Caco-2 (cell line): ENCODE data around the gene SULT1C4. TPM values are rescaled to one million over a fixed set of nuclear protein-coding genes. Genes with fewer than 3 reads are reported as not detected.

Experiments
- BruUV-seq: library from RNA; stranded (reverse); fragments of 400-500 nt; replicated peaks from 2 replicates; lab custom pipeline; 2021; lab: Mats Ljungman, UMichigan
- CTCF ChIA-PET: fragments of 300-600 bp; sonication (Branson Sonifier 250); formaldehyde crosslinking; loops from one replicate; lab custom pipeline; 2022; ENCODE audit warnings: antibody characterized with exemption; lab: Charles Lee
- POLR2A ChIA-PET: fragments of 300-600 bp; sonication (Branson Sonifier 250); formaldehyde crosslinking; loops from one replicate; lab custom pipeline; 2022; ENCODE audit warnings: antibody characterized with exemption; lab: Charles Lee
- DNase-seq, 2 experiments: peaks; one replicate each; pipeline versions ENCODE4 v3.0.0 to v3.0.0-alpha.2; 2020 to 2022
- H3K27me3 ChIP-seq: replicated peaks from 2 replicates; pipeline ENCODE4 v1.6.0; 2011; ENCODE audit warnings: low read length; ENCODE audit not compliant: control insufficient read depth, insufficient read depth
- H3K36me3 ChIP-seq: 2 replicates; pipeline ENCODE4 v1.5.1; 2011; ENCODE audit warnings: low read length; ENCODE audit not compliant: control insufficient read depth, insufficient read depth
- H3K4me1 ChIP-seq: fragments of 250-450 bp; sonication (Bioruptor Pico); 2 replicates; pipeline ENCODE4 v1.5.1; 2020; ENCODE audit warnings: mild to moderate bottlenecking
- H3K4me3 ChIP-seq: 2 replicates; pipeline ENCODE4 v1.5.1; 2011; ENCODE audit warnings: low read depth, mild to moderate bottlenecking, control low read depth, low read length
- H3K9me3 ChIP-seq: fragments of 250-450 bp; sonication (Bioruptor Pico); 2 replicates; pipeline ENCODE4 v1.5.1; 2020; ENCODE audit warnings: mild to moderate bottlenecking, moderate library complexity
- H3K27ac Mint-ChIP-seq: one replicate; pipeline ENCODE4 v1.8.0; 2022; ENCODE audit warnings: mixed read lengths; ENCODE audit not compliant: unreplicated experiment
- H3K27me3 Mint-ChIP-seq: one replicate; pipeline ENCODE4 v1.8.0; 2022; ENCODE audit warnings: mixed read lengths; ENCODE audit not compliant: insufficient read depth, unreplicated experiment
- H3K36me3 Mint-ChIP-seq: one replicate; pipeline ENCODE4 v1.8.0; 2022; ENCODE audit warnings: mild to moderate bottlenecking, mixed read lengths; ENCODE audit not compliant: insufficient read depth, unreplicated experiment
- H3K4me1 Mint-ChIP-seq: one replicate; pipeline ENCODE4 v1.8.0; 2022; ENCODE audit warnings: low read depth, mixed read lengths; ENCODE audit not compliant: unreplicated experiment
- H3K4me3 Mint-ChIP-seq: one replicate; pipeline ENCODE4 v1.8.0; 2022; ENCODE audit warnings: mild to moderate bottlenecking, moderate library complexity, mixed read lengths; ENCODE audit not compliant: unreplicated experiment
- H3K9me3 Mint-ChIP-seq: one replicate; pipeline ENCODE4 v1.8.0; 2022; ENCODE audit warnings: mixed read lengths; ENCODE audit not compliant: unreplicated experiment
- intact Hi-C: fragments of 100-400 bp; cut with micrococcal nuclease; formaldehyde crosslinking; loops from one replicate; pipeline ENCODE4 v1.10.0; 2022; ENCODE audit not compliant: unreplicated experiment
- total RNA-seq: library from RNA; stranded (reverse); gene quantifications from 2 replicates; pipeline ENCODE4 v1.2.3, GENCODE V29; 2022
- TF ChIP-seq, protein P1 (sequence below), 2 experiments: fragments of 200-600 bp in 1 of 2; IDR thresholded peaks; 1 replicate in 1 of 2; 2 replicates in 1 of 2; pipeline versions ENCODE4 v1.5.1 to v1.8.0; 2011 to 2022; ENCODE audit warnings: antibody characterized with exemption in 1 of 2, control low read depth in 1 of 2, inconsistent platforms in 1 of 2, low read depth in 1 of 2, low read length in 1 of 2, mild to moderate bottlenecking in 1 of 2, moderate library complexity in 1 of 2; ENCODE audit not compliant: insufficient read depth in 1 of 2, severe bottlenecking in 1 of 2, unreplicated experiment in 1 of 2

SULT1C4 gene
- total RNA-seq, 1 experiment from 2014 or later: 4.0 TPM

DNA sequence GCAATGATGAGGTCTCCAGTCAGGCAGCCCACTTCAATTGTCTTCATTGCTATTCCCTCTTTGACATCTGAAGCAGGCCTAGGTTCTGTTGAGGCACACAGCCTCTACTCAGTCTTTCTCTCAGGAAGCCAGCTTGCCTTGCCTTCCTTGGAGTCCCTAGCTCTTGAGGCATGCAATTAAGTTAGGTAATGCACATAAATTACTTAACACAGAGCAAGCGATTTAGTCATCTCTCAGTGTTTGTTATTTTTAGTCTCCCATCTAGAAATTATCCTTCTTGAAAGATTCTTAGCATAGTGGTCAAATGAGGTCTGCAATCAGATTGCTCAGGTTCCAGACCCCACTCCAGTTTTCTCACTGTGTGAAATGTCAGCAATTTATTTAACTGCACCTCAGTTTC is 32.0 kb downstream of the SULT1C4 start:
- Mint-ChIP-seq H3K4me3 (no peak overlapping the region), H3K36me3 (no peaks in the 10 kb centered on the region), H3K27me3 (no peaks in the 10 kb centered on the region), H3K4me1 (no peaks in the 10 kb centered on the region), H3K9me3 (peaks cover 15% of the 10 kb centered on the region), H3K27ac (no peak overlapping the region)
- Histone ChIP-seq H3K27me3 (no peaks in the 10 kb centered on the region; the same call in 1 of the 2 replicates), H3K36me3 (no peaks in the 10 kb centered on the region), H3K9me3 (peaks cover 8% of the 10 kb centered on the region), H3K4me3 (no peak overlapping the region), H3K4me1 (no peaks in the 10 kb centered on the region)
- intact Hi-C loops: no loop called here
- DNase-seq: no peak
- no TSS peak for BruUV-seq
- ChIA-PET POLR2A (no interaction called here), CTCF (no interaction called here)
- TF ChIP-seq, protein P1, sequence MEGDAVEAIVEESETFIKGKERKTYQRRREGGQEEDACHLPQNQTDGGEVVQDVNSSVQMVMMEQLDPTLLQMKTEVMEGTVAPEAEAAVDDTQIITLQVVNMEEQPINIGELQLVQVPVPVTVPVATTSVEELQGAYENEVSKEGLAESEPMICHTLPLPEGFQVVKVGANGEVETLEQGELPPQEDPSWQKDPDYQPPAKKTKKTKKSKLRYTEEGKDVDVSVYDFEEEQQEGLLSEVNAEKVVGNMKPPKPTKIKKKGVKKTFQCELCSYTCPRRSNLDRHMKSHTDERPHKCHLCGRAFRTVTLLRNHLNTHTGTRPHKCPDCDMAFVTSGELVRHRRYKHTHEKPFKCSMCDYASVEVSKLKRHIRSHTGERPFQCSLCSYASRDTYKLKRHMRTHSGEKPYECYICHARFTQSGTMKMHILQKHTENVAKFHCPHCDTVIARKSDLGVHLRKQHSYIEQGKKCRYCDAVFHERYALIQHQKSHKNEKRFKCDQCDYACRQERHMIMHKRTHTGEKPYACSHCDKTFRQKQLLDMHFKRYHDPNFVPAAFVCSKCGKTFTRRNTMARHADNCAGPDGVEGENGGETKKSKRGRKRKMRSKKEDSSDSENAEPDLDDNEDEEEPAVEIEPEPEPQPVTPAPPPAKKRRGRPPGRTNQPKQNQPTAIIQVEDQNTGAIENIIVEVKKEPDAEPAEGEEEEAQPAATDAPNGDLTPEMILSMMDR (IDR thresholded peaks at IDR 0.05; ENCODE audit: insufficient read depth in 1 of 2, low read depth in 1 of 2, low read length in 1 of 2, severe bottlenecking in 1 of 2, unreplicated experiment in 1 of 2): no peak

DNA sequence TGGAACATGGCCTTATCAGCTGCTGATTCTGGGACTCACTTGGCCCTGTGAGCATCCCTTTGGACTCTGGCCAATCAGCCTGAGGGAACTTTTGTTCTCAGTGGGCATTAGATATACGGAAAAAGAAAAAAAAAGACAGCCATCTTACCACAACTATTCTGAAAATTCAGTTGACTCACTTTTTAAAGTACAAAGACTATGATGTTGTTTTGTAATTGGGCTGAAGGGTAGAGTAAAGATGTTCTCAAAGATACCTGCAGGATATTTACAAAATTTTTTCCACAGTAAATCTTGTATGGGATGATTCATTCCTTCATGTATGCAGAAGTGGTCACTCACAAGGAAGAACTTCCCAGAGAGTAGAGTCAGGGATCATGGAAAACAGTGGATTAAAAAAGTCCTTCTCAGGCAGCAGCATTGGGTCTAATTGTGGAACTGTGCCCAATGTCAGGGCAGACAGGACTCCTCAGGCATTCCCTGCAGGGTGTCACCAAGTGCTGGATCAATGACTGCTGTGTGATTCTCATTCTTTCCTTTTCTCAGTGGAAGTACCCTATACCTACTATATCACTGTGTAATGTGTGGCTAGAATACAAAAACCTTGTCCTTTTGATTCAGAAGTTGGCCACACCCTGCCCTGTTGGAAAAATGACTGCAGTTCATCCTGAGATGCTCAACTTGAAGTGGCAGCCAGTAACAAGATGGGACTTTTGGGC is 35.4 kb downstream of the SULT1C4 start:
- POLR2A ChIA-PET: no interaction called here
- no peaks in the 10 kb centered on the region for H3K9me3 Mint-ChIP-seq
- TF ChIP-seq, protein P1 (IDR thresholded peaks at IDR 0.05; ENCODE audit: insufficient read depth in 1 of 2, low read depth in 1 of 2, low read length in 1 of 2, severe bottlenecking in 1 of 2, unreplicated experiment in 1 of 2): no peak
- H3K27me3 Mint-ChIP-seq: no peaks in the 10 kb centered on the region
- H3K4me3 ChIP-seq: no peak overlapping the region
- H3K9me3 ChIP-seq: no peaks in the 10 kb centered on the region
- intact Hi-C loops: no loop called here
- H3K27me3 ChIP-seq: no peaks in the 10 kb centered on the region
- peak; percentile 13 to 46 for DNase-seq
- no TSS peak for BruUV-seq
- H3K36me3 ChIP-seq: no peaks in the 10 kb centered on the region
- CTCF ChIA-PET: no interaction called here
- no peaks in the 10 kb centered on the region for H3K36me3 Mint-ChIP-seq
- H3K4me1 Mint-ChIP-seq: no peaks in the 10 kb centered on the region
- H3K4me3 Mint-ChIP-seq: no peak overlapping the region
- no peaks in the 10 kb centered on the region for H3K4me1 ChIP-seq
- H3K27ac Mint-ChIP-seq: no peak overlapping the region

DNA sequence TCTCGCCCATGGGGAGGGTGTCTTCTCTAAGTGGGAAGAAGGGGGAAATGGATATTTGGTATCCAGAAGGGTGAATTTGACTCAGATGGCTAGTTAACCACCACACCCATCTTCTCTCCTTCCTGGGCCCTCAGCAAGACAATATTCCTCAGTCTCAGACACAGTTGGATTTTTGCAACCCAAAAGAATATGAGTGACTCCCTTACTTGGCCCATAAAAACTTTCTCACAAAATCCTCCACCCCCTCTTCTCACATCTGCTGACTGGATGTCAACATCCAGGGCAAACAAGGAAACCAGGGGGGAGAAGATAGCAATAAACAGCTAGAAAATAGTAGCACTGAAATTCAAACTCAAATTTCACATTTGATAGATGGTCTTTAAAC is 35.9 kb downstream of the SULT1C4 start:
- CTCF ChIA-PET: interaction anchor here (0.5 kb wide), 1 partner anchor 212 kb away, joined by 3 read pairs; no protein-coding TSS in a partner anchor
- Histone ChIP-seq H3K4me3 (no peak overlapping the region), H3K9me3 (no peaks in the 10 kb centered on the region), H3K27me3 (no peaks in the 10 kb centered on the region), H3K4me1 (no peaks in the 10 kb centered on the region), H3K36me3 (no peaks in the 10 kb centered on the region)
- H3K27ac Mint-ChIP-seq: no peak overlapping the region
- no peak for DNase-seq
- BruUV-seq: no TSS peak
- TF ChIP-seq, protein P1 (IDR thresholded peaks at IDR 0.05; ENCODE audit: insufficient read depth in 1 of 2, low read depth in 1 of 2, low read length in 1 of 2, severe bottlenecking in 1 of 2, unreplicated experiment in 1 of 2): no peak
- POLR2A ChIA-PET: no interaction called here
- H3K4me3 Mint-ChIP-seq: no peak overlapping the region
- H3K4me1 Mint-ChIP-seq: no peaks in the 10 kb centered on the region
- H3K9me3 Mint-ChIP-seq: no peaks in the 10 kb centered on the region
- H3K36me3 Mint-ChIP-seq: no peaks in the 10 kb centered on the region
- intact Hi-C loops: no loop called here
- H3K27me3 Mint-ChIP-seq: no peaks in the 10 kb centered on the region
